SK-N-MC (cell line): ENCODE measurements around the gene ZBTB20.

Source experiments
- EZH2 ChIP-seq: fragments of 200-600 bp; sonication (generic); IDR thresholded peaks from one replicate; pipeline ENCODE4 v1.6.1; 2017; ENCODE audit warnings: antibody characterized with exemption
- FOXP2 ChIP-seq: optimal IDR thresholded peaks from 2 replicates; pipeline ENCODE3; 2011; ENCODE audit warnings: mild to moderate bottlenecking, moderate library complexity; ENCODE audit not compliant: insufficient read depth; ENCODE audit errors: extremely low read length, control extremely low read depth
- POLR2AphosphoS5 ChIP-seq: IDR thresholded peaks from 2 replicates; pipeline ENCODE4 v1.6.1; 2012; ENCODE audit warnings: mild to moderate bottlenecking, low read depth, low read length, borderline replicate concordance

GRCh38 chr3:114338651-114339357, 808.3 kb downstream of the ZBTB20 start:
- TF ChIP-seq EZH2 (no peak), POLR2AphosphoS5 (no peak), FOXP2 (no peak)
